IMR-90 (cell line): ENCODE measurements around the gene VPS35L. TPM values are rescaled to one million over a fixed set of nuclear protein-coding genes. Genes with fewer than 3 reads are reported as not detected.

Experiments used
- ATAC-seq: fragments of 200-7000 bp; cut with Tn5 transposase; 2 replicates; pipeline ENCODE4 v1.9.1; 2020; ENCODE audit warnings: low read depth, mild to moderate bottlenecking, moderate library complexity
- BruUV-seq: library from RNA; stranded (reverse); fragments of 400-500 nt; replicated peaks from 2 replicates; lab custom pipeline; 2021; lab: Mats Ljungman, UMichigan
- CTCF ChIA-PET: fragments of 300-600 bp; formaldehyde crosslinking; extraction: SDS; loops from one replicate; lab custom pipeline; 2021; ENCODE audit warnings: antibody characterized with exemption; lab: Yijun Ruan, JAX
- POLR2A ChIA-PET: fragments of 300-600 bp; sonication (Branson Sonifier 250); formaldehyde crosslinking; loops from one replicate; lab custom pipeline; 2022; ENCODE audit warnings: antibody characterized with exemption; ENCODE audit not compliant: unreplicated experiment; lab: Charles Lee
- DNase-seq: peaks from one replicate; pipeline ENCODE4 v3.0.0; 2013
- H2AFZ ChIP-seq: replicated peaks from 2 replicates; pipeline ENCODE3; 2013; ENCODE audit warnings: low read length, mild to moderate bottlenecking; ENCODE audit not compliant: poor library complexity
- H2AK5ac ChIP-seq: 2 replicates; pipeline ENCODE4 v1.6.1; 2013; ENCODE audit warnings: low read depth, low read length, inconsistent platforms
- H2AK9ac ChIP-seq: replicated peaks from 2 replicates; pipeline ENCODE3; 2013; ENCODE audit warnings: mild to moderate bottlenecking, low read depth, low read length, moderate library complexity; ENCODE audit not compliant: poor library complexity
- H2BK120ac ChIP-seq: 2 replicates; pipeline ENCODE4 v1.6.1; 2013; ENCODE audit warnings: low read depth, low read length, inconsistent platforms
- H2BK15ac ChIP-seq: 3 replicates; pipeline ENCODE4 v1.6.1; 2013; ENCODE audit warnings: low read depth, low read length, inconsistent platforms
- H2BK20ac ChIP-seq: 2 replicates; pipeline ENCODE4 v1.6.1; 2013; ENCODE audit warnings: low read depth, mild to moderate bottlenecking, inconsistent platforms, low read length, moderate library complexity
- H2BK5ac ChIP-seq: 2 replicates; pipeline ENCODE4 v1.6.1; 2013; ENCODE audit warnings: mild to moderate bottlenecking, low read depth, low read length, inconsistent platforms; ENCODE audit not compliant: poor library complexity, severe bottlenecking
- H3K14ac ChIP-seq: replicated peaks from 2 replicates; pipeline ENCODE4 v1.6.1; 2013; ENCODE audit warnings: low read depth, low read length, inconsistent platforms
- H3K18ac ChIP-seq: 2 replicates; pipeline ENCODE4 v1.6.1; 2013; ENCODE audit warnings: low read depth, low read length, control low read depth
- H3K23ac ChIP-seq: 2 replicates; pipeline ENCODE4 v1.6.1; 2013; ENCODE audit warnings: low read depth, low read length, inconsistent platforms
- H3K27ac ChIP-seq: 2 replicates; pipeline ENCODE4 v1.5.1; 2013; ENCODE audit warnings: mild to moderate bottlenecking, control low read depth, low read length; ENCODE audit not compliant: insufficient read depth
- H3K27me3 ChIP-seq: 2 replicates; pipeline ENCODE4 v1.6.1; 2013; ENCODE audit warnings: low read length; ENCODE audit not compliant: control insufficient read depth, insufficient read depth
- H3K36me3 ChIP-seq: 2 replicates; pipeline ENCODE4 v1.6.1; 2013; ENCODE audit warnings: low read length, mixed read lengths; ENCODE audit not compliant: control insufficient read depth, insufficient read depth
- H3K4ac ChIP-seq: 2 replicates; pipeline ENCODE4 v1.6.1; 2013; ENCODE audit warnings: low read depth, low read length, inconsistent platforms
- H3K4me1 ChIP-seq: 2 replicates; pipeline ENCODE4 v1.6.1; 2013; ENCODE audit warnings: low read length, mixed read lengths; ENCODE audit not compliant: control insufficient read depth, insufficient read depth
- H3K4me2 ChIP-seq: 2 replicates; pipeline ENCODE4 v1.6.1; 2013; ENCODE audit warnings: low read depth, mild to moderate bottlenecking, control low read depth, low read length, moderate library complexity
- H3K4me3 ChIP-seq: 2 replicates; pipeline ENCODE4 v1.5.1; 2013; ENCODE audit warnings: low read depth, mild to moderate bottlenecking, control low read depth, low read length, moderate library complexity; ENCODE audit not compliant: insufficient read depth
- H3K56ac ChIP-seq: 2 replicates; pipeline ENCODE4 v1.6.1; 2013; ENCODE audit warnings: low read length, inconsistent platforms; ENCODE audit not compliant: insufficient read depth; ENCODE audit errors: extremely low read depth
- H3K79me1 ChIP-seq, 2 experiments: 2 replicates each; pipeline ENCODE4 v1.6.1; 2013; ENCODE audit warnings: low read length in 2 of 2, inconsistent platforms in 1 of 2, low read depth in 1 of 2
- H3K9ac ChIP-seq: 2 replicates; pipeline ENCODE4 v1.6.1; 2013; ENCODE audit warnings: low read depth, low read length, control low read depth
- H3K9me1 ChIP-seq: 2 replicates; pipeline ENCODE4 v1.6.1; 2013; ENCODE audit warnings: low read length, inconsistent platforms; ENCODE audit not compliant: insufficient read depth
- H3K9me3 ChIP-seq: 2 replicates; pipeline ENCODE4 v1.6.1; 2013; ENCODE audit warnings: low read length; ENCODE audit not compliant: control insufficient read depth, insufficient read depth
- H4K20me1 ChIP-seq: 2 replicates; pipeline ENCODE4 v1.6.1; 2013; ENCODE audit warnings: low read length, inconsistent platforms; ENCODE audit not compliant: insufficient read depth
- H4K5ac ChIP-seq: 2 replicates; pipeline ENCODE4 v1.6.1; 2013; ENCODE audit warnings: mild to moderate bottlenecking, low read depth, low read length, control low read depth
- H4K8ac ChIP-seq, 2 experiments: 2 replicates each; pipeline ENCODE4 v1.6.1; 2013; ENCODE audit warnings: low read depth in 2 of 2, low read length in 2 of 2, control low read depth in 1 of 2, inconsistent platforms in 1 of 2
- H4K91ac ChIP-seq: 2 replicates; pipeline ENCODE4 v1.6.1; 2013; ENCODE audit warnings: low read depth, low read length, inconsistent platforms; ENCODE audit not compliant: insufficient read depth
- ELK1 ChIP-seq: fragments of 150-350 bp; IDR thresholded peaks from 2 replicates; pipeline ENCODE4 v1.6.1; 2016; ENCODE audit warnings: low read depth, mild to moderate bottlenecking, low read length, moderate library complexity, borderline replicate concordance
- FOS ChIP-seq: fragments of 150-350 bp; IDR thresholded peaks from 2 replicates; pipeline ENCODE4 v1.6.1; 2016; ENCODE audit warnings: low read depth, low read length
- MAFK ChIP-seq: IDR thresholded peaks from 2 replicates; pipeline ENCODE4 v1.6.1; 2012; ENCODE audit warnings: low read depth, low read length, improper control_type of control experiment
- MXI1 ChIP-seq: IDR thresholded peaks from 2 replicates; pipeline ENCODE4 v1.6.1; 2012; ENCODE audit warnings: low read depth, mild to moderate bottlenecking, low read length, moderate library complexity, borderline replicate concordance
- NFE2L2 ChIP-seq: fragments of 150-350 bp; IDR thresholded peaks from 2 replicates; pipeline ENCODE4 v1.6.1; 2016; ENCODE audit warnings: low read depth, mild to moderate bottlenecking, low read length
- RAD21 ChIP-seq: IDR thresholded peaks from 2 replicates; pipeline ENCODE4 v1.6.1; 2012; ENCODE audit warnings: low read length, improper control_type of control experiment
- RFX5 ChIP-seq: IDR thresholded peaks from 2 replicates; pipeline ENCODE4 v1.8.0; 2012; ENCODE audit warnings: low read depth, mild to moderate bottlenecking, low read length, moderate library complexity
- SMC3 ChIP-seq: fragments of 150-350 bp; IDR thresholded peaks from 2 replicates; pipeline ENCODE4 v1.6.1; 2016; ENCODE audit warnings: low read depth, mild to moderate bottlenecking, antibody characterized with exemption, low read length, moderate library complexity
- WGBS, 2 experiments: methylation state at CpG; one replicate each; pipeline versions ENCODE4 v1.1.5 to v1.1.7; 2013; ENCODE audit warnings: missing lambda C conversion rate in 2 of 2; ENCODE audit not compliant: insufficient read length in 1 of 2; ENCODE audit errors: extremely low coverage in 2 of 2; 5-methylcytosine and 5-hydroxymethylcytosine counted together
- dilution Hi-C: fragments of 300-500 bp; cut with HindIII; formaldehyde crosslinking; loops from one replicate; pipeline ENCODE4 v1.14.3; 2018; ENCODE audit warnings: low sequenced_read_pairs; ENCODE audit not compliant: unreplicated experiment
- in situ Hi-C: fragments of 300-500 bp; cut with MboI; formaldehyde crosslinking; loops from 3 replicates; pipeline ENCODE4 v1.14.3; 2019; ENCODE audit warnings: low sequenced_read_pairs, inconsistent platforms, mixed read lengths
- intact Hi-C: fragments of 100-400 bp; cut with micrococcal nuclease; formaldehyde crosslinking; loops from 2 replicates; pipeline ENCODE4 v1.10.0; 2022
- polyA plus RNA-seq, 3 experiments: library from polyadenylated mRNA; depleted of rRNA; stranded (reverse); fragments of >200 nt; gene quantifications; 2 replicates each; pipeline ENCODE4 v1.2.3, GENCODE V29; 2012; ENCODE audit warnings: low replicate concordance in 1 of 3
- total RNA-seq: library from RNA; depleted of rRNA; stranded (reverse); fragments of >200 nt; gene quantifications from 2 replicates; pipeline ENCODE4 v1.2.3, GENCODE V29; 2012
- TF ChIP-seq, protein P1 (sequence below): fragments of 150-350 bp; IDR thresholded peaks from 2 replicates; pipeline ENCODE4 v1.6.1; 2017; ENCODE audit warnings: mild to moderate bottlenecking, antibody characterized with exemption, low read length, low read depth
- TF ChIP-seq, protein P2 (sequence below): conservative IDR thresholded peaks from 2 replicates; pipeline ENCODE4 v1.5.1; 2012; ENCODE audit warnings: mild to moderate bottlenecking, low read depth, low read length, improper control_type of control experiment

VPS35L gene
- total and polyA plus RNA-seq, 2 of the 4 experiments (the other 2 are of a cell fraction): 28.0 to 40.1 TPM

DNA sequence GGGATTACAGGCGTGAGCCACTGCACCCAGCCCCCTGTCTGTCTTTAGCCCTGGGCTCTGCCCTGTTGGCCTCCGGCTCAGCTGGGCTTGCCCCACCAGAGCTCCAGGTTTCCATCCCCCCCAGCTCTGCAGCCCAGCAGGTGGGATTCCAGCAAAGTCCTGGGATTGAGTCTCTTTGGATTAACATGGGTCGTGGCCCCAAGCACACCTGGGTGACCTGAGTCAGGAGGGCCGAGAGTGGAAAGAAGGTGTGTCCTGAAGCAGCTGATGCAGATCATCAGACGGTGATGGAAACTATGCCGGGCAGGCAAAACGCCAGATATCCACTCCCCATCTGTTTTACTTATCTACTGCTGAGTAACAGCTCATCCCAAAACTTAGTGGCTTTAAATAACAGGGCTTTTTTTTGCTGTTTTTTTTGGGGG, 90.1 kb downstream of the VPS35L start:
- no peak overlapping the region for H4K5ac ChIP-seq
- no peaks in the 10 kb centered on the region for H3K9me1 ChIP-seq
- H3K18ac ChIP-seq: no peak overlapping the region
- H3K4ac ChIP-seq: no peak overlapping the region
- peaks cover 8% of the 10 kb centered on the region for H3K36me3 ChIP-seq
- H3K23ac ChIP-seq: no peak overlapping the region
- no peak overlapping the region for H2BK120ac ChIP-seq
- intact Hi-C loops: no loop called here
- CTCF ChIA-PET: interaction anchor here (1.6 kb wide), 1 partner anchor 241 kb away, joined by 4 read pairs; no protein-coding TSS in a partner anchor
- no peaks in the 10 kb centered on the region for H3K79me1 ChIP-seq
- peak overlapping the region; percentile 79 for H2AK9ac ChIP-seq
- H2BK20ac ChIP-seq: no peak overlapping the region
- no peaks in the 10 kb centered on the region for H4K20me1 ChIP-seq
- H3K27me3 ChIP-seq: no peaks in the 10 kb centered on the region
- no peak overlapping the region for H2BK5ac ChIP-seq
- H3K14ac ChIP-seq: no peak overlapping the region
- H3K9me3 ChIP-seq: no peaks in the 10 kb centered on the region
- dilution Hi-C loops: no loop called here
- POLR2A ChIA-PET: no interaction called here
- H2AK5ac ChIP-seq: no peak overlapping the region
- no CpG with 5 or more reads among the region's 7 CpGs for WGBS, 2 experiments
- no peak overlapping the region for H3K4me3 ChIP-seq
- peak; percentile 2 for DNase-seq
- no peak overlapping the region for H4K8ac ChIP-seq
- no peak overlapping the region for H4K91ac ChIP-seq
- BruUV-seq: no TSS peak
- TF ChIP-seq RAD21 (no peak), NFE2L2 (no peak), MXI1 (no peak), ELK1 (no peak), SMC3 (no peak), RFX5 (no peak), MAFK (no peak), FOS (no peak)
- TF ChIP-seq, protein P1, sequence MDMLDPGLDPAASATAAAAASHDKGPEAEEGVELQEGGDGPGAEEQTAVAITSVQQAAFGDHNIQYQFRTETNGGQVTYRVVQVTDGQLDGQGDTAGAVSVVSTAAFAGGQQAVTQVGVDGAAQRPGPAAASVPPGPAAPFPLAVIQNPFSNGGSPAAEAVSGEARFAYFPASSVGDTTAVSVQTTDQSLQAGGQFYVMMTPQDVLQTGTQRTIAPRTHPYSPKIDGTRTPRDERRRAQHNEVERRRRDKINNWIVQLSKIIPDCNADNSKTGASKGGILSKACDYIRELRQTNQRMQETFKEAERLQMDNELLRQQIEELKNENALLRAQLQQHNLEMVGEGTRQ: no peak
- TF ChIP-seq, protein P2, sequence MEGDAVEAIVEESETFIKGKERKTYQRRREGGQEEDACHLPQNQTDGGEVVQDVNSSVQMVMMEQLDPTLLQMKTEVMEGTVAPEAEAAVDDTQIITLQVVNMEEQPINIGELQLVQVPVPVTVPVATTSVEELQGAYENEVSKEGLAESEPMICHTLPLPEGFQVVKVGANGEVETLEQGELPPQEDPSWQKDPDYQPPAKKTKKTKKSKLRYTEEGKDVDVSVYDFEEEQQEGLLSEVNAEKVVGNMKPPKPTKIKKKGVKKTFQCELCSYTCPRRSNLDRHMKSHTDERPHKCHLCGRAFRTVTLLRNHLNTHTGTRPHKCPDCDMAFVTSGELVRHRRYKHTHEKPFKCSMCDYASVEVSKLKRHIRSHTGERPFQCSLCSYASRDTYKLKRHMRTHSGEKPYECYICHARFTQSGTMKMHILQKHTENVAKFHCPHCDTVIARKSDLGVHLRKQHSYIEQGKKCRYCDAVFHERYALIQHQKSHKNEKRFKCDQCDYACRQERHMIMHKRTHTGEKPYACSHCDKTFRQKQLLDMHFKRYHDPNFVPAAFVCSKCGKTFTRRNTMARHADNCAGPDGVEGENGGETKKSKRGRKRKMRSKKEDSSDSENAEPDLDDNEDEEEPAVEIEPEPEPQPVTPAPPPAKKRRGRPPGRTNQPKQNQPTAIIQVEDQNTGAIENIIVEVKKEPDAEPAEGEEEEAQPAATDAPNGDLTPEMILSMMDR: no peak
- H2AFZ ChIP-seq: no peak overlapping the region
- H3K9ac ChIP-seq: no peak overlapping the region
- H2BK15ac ChIP-seq: no peak overlapping the region
- no peak overlapping the region for H3K27ac ChIP-seq
- in situ Hi-C loops: no loop called here
- H3K56ac ChIP-seq: no peak overlapping the region
- ATAC-seq: no peak
- no peak overlapping the region for H3K4me2 ChIP-seq
- H3K4me1 ChIP-seq: no peaks in the 10 kb centered on the region
